SKM-1 (cell line): Measurements from ENCODE around the gene SLC16A7.
"Not testable (repeated sequence)": the region's sequence is repeated elsewhere in the genome, so short reads cannot be mapped to it uniquely, and the experiment has no call there.

Source experiments
- DNase-seq: peaks from one replicate; lab custom pipeline; 2025; ENCODE audit not compliant: unreplicated experiment; lab: John Stamatoyannopoulos, UW

The SLC16A7 gene

GRCh38 chr12:59595883-59596540 lies at the start of gene SLC16A7:
SLC16A7 (plus strand) TSS chr12:59596029; CDS start chr12:59704802, 108,773 bp downstream.
- peak; percentile 44 for DNase-seq

GRCh38 chr12:59548930-59549329 lies 46.9 kb upstream of the SLC16A7 start:
- no peak for DNase-seq

GRCh38 chr12:59559696-59560095 lies 36.1 kb upstream of the SLC16A7 start:
- DNase-seq: no peak

GRCh38 chr12:59570145-59570544 lies 25.7 kb upstream of the SLC16A7 start:
- DNase-seq: no peak

- DNase-seq: no peak
These were observed 21.4 kb upstream of the SLC16A7 start for GRCh38 chr12:59574406-59574805.

- no peak for DNase-seq
These were observed 20.0 kb upstream of the SLC16A7 start for GRCh38 chr12:59575826-59576225.

GRCh38 chr12:59578254-59578653 lies 17.6 kb upstream of the SLC16A7 start:
- no peak for DNase-seq

- no peak for DNase-seq
These were observed 16.2 kb upstream of the SLC16A7 start for GRCh38 chr12:59579631-59580030.

GRCh38 chr12:59580050-59580449 lies 15.8 kb upstream of the SLC16A7 start:
- DNase-seq: no peak

GRCh38 chr12:59583003-59583712 lies 12.7 kb upstream of the SLC16A7 start:
- no peak for DNase-seq

- DNase-seq: no peak
These were observed 8.1 kb upstream of the SLC16A7 start for GRCh38 chr12:59587710-59588109.

GRCh38 chr12:59593761-59594160 lies 2.1 kb upstream of the SLC16A7 start:
- no peak for DNase-seq

- no peak for DNase-seq
These were observed 807 bp upstream of the SLC16A7 start for GRCh38 chr12:59594943-59595500.

GRCh38 chr12:59595565-59595882 lies 305 bp upstream of the SLC16A7 start:
- no peak for DNase-seq

GRCh38 chr12:59597385-59597781 lies 1.6 kb downstream of the SLC16A7 start:
- DNase-seq: peak; percentile 48

GRCh38 chr12:59600171-59600570 lies 4.3 kb downstream of the SLC16A7 start:
- no peak for DNase-seq

GRCh38 chr12:59603754-59604153 lies 7.9 kb downstream of the SLC16A7 start:
- DNase-seq: no peak

- not testable (repeated sequence) for DNase-seq
These were observed 17.1 kb downstream of the SLC16A7 start for GRCh38 chr12:59612823-59613434.

- no peak for DNase-seq
These were observed 19.8 kb downstream of the SLC16A7 start for GRCh38 chr12:59615392-59616165.

GRCh38 chr12:59619461-59620240 lies 23.8 kb downstream of the SLC16A7 start:
- DNase-seq: no peak

GRCh38 chr12:59620326-59620725 lies 24.5 kb downstream of the SLC16A7 start:
- no peak for DNase-seq
